ENCODE measurements around the gene MTCL1.

The MTCL1 gene

DNA sequence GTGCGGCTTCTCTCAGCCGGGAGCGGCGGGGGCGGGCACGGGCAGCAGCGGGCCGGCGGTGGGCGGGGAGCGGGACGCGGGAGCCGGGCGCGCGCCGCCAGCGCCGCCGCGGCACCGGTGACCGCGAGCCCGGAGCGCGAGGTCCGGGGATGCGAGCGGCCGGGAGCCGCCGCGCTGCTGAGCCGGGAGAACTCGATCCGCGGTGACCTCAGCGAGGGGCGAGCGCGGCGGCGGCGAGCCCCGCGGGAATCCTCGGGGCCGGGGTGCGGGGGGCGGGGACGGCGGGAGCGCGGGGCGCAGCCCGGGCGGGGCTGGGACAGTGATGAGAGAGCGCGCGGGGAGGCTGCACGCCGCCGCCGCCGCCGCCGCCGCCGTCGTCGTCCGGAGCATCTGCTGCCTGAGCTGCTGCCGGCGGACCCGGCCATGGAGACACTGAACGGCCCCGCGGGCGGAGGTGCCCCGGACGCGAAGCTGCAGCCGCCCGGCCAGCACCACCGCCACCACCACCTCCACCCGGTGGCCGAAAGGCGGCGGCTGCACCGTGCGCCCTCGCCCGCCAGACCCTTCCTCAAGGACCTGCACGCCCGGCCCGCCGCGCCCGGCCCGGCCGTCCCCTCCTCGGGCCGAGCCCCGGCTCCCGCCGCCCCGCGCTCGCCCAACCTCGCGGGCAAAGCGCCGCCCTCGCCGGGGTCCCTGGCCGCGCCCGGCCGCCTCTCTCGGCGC lies at the start of gene MTCL1:
TSS of gene MTCL1 (plus strand) at position 319 of the 723 bp plus-strand sequence. CDS start at position 424, 105 bp downstream.
- DNase-seq (ENCODE audit: low spot score) = peak; percentile 49

DNA sequence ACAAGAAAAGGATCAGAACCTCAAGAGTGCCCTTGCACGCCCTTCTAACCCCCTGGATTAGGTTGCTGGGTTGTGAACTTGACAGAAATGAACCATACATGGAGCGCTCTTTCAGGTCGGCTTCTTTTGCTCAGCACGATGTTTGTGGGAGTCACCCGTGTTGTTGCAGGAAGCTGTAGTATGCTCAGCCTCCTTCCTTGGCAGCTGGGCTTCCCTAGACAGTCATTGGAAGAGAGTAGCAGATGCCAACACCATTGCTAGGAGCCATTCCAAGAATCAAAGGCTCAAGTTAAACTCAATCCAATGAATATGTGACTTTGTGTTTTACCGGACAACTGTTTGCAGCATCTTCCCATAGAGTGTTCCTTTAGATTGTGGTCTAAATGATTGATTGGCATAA lies 49.1 kb upstream of the MTCL1 start:
- no peak for DNase-seq (ENCODE audit: low spot score)

DNA sequence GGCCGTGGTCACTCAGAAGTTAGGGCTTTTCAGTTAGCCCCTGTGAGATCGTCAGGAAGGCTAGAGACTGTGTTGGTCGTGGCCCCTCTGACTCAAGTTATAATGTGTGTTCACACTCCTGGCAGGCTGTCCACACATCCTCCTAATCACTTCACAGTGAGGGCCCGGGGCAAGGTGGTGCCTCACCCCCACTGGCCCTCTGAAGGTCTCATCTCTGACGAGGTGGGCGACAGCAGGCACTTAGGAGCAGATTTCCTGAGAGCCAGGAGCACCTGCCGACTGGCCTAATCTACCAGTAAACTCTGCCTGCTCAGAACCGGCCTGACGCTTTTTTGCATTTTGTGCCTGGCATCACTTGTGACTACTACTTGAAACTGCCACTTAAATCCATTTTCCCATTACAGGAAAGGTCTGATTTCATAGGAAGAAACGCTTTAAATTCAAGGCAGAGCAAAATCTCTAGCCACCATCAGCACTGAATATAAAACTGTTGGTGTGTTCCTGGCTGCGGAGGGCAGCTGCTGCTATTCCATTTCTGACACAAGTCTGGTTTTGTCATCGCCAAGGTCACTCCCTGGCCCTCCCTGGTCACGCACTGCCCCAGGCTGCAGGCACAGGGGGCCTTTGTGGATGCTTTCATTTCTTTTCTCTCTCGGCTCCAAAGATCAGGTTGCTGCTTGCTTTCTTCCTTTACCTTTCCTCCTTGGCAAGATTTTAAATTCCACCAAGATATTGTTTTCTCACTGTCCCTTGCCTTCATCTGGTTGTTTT lies 48.1 kb upstream of the MTCL1 start:
- DNase-seq (ENCODE audit: low spot score) = no peak

DNA sequence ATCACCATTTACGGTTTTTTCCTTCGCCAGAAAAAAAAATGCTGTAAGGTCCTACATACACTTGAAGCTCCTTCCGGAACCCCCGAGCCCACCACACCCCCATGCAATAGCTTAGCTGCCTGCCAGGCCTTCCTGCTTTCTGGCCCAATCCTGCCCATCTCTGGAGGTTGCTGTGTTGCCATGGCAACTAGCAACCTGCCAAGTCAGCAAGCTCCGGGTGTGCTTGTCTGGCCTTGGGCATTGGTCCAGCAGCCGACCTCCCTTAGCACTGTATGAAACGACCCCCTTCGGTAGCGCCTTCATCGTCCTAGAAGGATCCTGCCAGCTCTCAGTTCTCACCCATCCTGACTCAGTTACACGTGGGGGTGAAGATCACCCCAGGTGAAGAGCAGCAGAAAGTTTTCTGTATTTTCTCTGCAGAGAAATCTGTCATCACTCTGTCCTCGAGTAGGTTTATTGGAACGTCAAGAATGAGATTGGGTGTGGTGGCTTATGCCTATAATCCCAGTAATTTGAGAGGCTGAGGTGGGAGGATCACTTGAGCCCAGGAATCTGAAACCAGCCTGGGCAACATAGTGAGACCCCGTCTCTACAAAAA lies 47.4 kb upstream of the MTCL1 start:
- DNase-seq (ENCODE audit: low spot score) = no peak

DNA sequence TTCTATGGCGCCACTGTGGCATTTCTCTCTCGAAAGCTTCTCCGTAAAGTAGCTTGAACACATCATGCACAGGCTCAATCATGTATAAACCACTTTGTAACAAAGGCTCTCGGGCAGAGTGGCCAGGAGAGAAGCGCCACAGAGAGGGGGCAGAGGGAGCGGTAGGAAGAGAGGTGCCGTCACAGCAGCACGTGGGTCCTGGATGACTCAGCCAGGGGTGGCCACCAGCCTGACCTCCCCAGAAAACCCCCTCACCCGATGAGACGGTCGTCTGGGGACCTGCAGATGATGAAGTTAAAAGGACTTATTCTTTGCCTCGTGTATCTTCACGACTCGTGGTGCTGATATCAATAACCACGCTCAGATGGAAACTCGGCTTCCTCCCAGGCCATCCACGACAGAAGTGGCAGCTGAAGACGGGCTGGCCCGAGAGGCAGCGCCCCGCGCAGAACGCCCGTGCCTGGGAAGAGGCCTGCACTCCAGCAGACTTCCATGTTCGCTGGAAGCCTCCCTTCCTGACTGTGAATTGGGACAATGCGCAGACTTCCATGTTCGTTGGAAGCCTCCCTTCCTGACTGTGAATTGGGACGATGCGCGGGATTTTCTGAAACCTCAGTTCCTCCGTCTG lies 46.4 kb upstream of the MTCL1 start:
- DNase-seq (ENCODE audit: low spot score) = no peak

DNA sequence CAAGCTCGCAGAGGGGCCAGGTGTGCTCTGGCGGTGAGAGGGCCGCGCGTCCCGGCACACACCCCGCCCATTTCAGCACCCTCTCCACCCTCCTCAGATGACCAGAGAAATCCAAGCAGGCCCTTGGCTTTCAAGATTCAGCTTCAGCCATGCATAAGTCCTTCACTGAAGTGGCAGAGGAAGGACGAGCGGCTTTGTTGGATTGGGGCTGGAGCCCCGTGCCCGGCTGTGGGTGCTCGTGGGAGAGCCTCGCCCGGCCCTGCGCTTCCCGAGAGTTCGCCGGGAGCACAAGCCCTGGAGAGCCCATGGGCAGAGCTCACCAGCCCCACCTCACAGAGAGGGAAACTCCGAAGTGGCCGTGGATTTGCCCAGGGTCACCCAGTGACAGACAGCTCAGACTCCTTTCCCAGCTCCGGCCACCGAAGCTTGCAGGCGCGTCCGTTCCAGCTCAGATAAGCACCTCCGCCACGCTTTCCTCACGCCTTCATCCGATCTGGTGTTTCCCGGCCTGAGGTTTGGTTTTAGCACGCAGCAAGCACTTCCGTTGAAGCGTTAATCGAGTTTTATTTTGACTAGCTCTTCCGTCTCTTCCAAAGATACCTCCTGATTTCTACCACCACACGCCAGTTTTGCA lies 45.6 kb upstream of the MTCL1 start:
- DNase-seq (ENCODE audit: low spot score) = no peak

DNA sequence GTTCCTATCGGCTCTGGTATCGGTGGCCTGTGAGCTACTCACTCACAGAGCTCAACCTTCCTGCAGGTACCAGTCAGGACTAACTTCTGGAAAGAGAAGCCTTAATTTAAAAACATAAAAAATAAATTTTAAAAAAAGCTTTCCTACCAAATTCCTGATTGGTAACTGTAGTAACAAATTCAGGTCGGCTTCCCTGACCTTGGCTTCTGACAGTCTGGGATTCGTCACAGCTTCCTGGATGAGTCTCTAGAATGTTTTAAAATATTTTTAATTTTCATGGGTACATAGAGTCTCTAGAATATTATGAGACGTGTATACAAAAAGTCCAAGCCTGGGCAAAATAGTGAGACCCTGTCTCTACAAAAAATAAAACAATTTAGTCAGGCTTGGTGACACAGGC lies 45.0 kb upstream of the MTCL1 start:
- DNase-seq (ENCODE audit: low spot score) = no peak

DNA sequence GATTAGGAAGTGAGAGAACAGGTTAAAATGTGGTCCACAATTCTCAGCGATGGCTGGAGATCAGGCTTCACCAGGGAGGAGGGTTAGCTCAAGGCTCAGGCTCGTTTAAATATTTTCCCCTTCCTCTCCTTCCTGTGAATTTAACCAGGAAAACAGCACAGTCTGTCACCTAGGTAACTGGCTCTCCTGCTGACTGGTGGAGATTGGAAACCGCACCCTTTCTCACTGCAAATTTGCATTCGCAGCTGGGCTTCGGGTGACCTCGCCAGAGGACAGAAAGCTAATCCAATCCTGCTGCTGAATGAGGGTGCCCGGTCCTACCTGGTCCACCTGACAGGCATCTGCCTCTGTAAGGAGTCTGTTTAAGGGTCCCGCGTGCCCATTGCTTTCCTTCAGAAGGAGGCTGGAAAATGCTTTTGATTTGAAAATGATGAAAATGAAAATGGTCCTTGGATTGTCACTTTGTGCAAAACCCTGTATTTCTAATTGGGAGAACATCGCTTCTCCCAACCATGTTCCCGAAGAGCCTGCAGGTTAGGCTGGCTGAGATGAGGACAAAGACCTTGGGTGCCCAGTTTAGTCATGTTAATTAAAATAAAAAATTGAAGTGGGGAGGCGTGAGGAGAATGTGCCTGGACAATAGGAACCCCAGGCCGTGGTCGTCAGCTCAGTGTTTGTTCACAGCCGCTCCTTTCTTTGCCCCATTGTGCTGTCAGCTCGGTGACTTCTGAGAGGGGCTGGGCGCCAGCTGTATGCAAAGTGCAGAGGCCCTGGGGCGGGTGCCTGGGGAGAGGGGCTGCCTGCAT lies 43.4 kb upstream of the MTCL1 start:
- no peak for DNase-seq (ENCODE audit: low spot score)

DNA sequence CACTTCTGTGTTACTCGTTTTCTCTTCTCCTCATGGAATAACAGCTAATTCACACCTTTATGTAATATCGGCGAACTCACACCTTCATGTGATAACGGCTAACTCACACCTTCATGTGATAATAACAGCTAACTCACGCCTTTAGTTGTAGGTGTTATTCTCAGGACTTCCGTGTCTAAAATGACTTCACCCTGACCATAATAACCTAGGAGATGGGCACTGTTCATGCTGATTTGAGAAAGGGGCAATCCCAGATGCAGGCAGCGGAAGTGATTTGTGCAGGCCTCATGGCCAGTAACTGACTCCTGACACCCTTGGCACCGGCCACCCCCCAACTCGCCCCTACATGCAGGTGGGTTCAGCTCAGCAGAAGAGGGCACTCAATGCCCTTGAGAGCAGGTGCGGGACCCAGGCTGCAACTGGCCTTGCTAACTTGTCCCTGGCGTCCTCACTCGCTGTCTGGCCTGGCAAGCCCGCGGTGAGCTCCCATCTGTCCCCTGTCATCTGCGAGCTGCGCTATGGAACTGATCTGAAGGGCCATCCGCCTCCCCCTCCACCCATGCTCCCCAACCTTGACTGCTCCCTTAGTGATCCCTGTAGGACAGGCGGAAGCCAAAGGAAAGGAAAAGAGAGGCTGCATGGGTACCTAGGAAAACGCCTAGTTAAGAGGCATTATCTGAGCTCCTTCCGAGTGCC lies 42.6 kb upstream of the MTCL1 start:
- no peak for DNase-seq (ENCODE audit: low spot score)

DNA sequence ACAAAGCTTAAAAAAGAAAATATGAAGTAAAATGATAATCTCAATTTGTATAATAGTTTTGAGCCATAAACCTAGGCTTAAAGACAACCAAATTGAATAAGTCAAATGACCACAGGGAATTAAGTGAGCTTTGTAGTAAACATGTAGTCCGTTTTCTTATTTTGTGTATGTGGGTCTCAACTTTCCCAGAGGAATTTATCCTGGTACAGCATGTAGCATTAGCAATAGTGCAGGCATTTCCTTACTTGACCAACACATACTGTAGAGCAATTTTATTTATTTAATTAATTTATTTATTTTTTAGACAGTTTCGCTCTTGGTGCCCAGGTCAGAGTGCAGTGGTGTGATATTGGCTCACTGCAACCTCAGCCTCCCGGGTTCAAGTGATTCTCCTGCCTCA lies 37.5 kb upstream of the MTCL1 start:
- DNase-seq (ENCODE audit: low spot score) = no peak

DNA sequence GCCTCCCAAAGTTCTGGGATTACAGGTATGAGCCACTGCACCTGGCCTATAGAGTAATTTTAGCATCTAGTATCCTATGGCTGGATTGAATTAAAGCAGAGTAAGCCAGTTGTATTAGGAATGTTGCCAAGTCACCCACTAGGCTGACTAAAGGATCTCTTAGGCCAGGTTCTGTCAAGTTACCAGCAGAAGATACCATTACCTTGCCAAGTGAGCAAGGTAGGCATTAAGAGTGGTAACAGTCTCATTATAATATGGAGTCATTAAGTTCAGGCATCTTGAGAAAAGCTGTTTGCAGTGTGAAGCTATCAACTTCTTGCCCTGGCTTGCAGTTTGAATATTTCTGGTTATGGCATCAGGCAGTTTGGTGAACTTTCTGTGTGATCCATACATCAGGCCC lies 37.0 kb upstream of the MTCL1 start:
- no peak for DNase-seq (ENCODE audit: low spot score)

DNA sequence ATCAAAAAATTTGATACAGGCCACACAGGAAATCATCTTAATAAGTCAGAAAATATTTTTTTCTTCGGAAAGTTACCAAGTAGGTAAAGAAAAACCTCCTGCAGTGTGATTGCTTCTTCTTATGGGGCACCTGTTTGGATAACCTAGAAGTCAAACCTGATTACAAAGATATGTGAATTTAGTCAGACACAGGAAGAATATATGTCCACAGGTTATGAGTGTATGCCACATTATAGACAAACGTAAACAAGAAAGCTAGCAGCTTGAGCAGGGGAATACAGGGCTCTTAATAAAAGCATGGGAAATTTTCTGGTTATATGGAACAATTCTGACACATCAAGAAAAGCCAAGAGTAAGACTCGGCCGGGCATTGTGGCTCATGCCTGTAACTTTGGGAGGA lies 35.8 kb upstream of the MTCL1 start:
- no peak for DNase-seq (ENCODE audit: low spot score)

DNA sequence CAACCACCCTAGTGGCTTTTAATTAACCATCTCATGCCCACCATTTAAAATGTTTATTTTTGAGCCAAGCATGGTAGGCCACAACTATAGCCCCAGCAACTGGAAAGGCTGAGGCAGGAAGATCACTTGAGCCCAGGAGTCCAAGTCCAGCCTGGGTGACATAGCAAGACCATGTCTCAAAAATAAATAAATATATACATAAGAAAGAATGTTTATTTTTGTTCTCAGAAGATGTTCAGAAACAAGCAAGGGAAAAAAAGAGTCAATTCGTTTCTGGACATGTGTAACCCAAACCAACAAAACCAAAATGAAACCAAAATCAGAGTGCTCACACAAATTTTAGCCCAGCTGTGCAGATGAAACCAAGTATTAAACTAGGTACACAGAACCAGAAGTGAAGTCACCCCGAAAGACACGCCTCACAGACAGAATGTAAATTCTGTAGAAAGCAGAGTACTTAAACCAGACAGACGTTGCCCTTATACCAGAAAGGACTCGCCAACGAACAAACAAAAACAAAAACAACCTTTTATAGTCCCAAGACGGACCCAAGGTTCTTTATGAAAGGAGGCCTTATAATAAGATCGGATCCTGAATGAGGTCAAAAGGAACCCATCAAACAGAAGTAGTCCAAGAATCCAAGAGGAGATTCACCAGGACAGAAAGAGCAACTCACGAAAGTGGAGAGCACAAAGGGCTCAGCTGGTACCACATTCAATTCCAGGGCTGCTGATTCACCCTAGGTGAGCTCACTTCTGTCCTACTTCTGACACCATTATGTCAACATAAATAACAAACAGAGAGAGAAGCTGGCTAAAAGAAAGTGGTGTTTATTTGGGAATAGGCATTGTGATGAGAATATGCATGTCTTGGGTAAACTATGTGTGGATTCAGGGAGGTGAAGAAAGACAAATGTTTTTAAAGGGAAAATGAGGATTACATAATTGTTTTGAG lies 31.8 kb upstream of the MTCL1 start:
- no peak for DNase-seq (ENCODE audit: low spot score)

DNA sequence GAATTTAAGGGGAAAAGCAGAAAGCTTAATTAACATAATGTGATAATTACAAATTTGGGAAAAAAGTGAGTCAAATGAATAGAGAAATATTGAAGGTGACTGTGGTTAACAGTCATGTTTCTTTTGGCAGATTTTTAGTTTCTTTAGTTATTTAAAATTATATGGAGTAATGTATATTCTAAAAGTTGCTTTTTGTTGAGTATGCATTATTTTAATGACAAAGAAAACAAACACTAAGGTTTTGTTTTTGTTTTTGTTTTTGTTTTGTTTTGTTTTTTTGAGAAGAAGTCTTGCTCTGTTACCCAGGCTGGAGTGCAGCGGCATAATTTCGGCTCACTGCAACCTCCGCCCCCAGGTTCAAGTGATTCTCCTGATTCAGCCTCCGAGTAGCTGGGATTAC lies 30.3 kb upstream of the MTCL1 start:
- no peak for DNase-seq (ENCODE audit: low spot score)

DNA sequence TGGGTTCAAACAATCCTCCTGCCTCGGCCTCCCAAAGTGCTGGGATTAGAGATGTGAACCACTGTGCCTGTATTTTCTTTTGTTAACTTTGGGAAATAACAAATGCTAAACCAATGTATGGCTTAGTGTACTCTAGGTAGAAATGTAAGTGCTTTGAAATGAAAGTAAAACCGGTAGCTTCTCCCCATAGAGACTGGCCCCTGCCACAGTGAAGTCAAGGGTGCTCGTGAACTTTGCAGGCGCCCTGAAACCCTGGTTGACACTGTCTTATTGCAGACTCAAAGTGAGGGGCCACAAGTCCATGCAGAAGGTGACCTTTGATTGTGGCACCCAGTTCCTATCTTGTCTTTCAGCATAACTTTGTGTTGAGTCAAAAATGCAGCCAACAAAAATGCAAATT lies 24.2 kb upstream of the MTCL1 start:
- DNase-seq (ENCODE audit: low spot score) = no peak

DNA sequence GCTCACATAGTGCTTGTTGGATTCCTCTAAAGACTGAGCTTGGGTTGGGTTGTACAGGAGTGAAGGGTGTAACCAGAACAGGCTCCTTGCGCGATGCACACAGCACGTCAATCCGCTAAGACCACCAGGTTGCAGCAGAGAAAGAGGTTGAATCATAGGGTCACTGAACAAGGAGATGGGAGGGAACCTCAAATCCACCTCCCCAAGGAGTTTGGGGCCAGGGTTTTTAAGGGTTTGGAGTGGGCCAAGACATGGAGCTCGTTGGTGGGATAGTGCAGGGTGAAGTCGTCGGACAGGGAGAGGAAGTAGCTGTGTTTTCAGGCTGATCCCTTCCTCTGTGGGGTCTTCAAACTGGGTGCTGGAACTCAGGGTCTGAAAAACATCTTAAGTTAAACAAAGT lies 20.8 kb upstream of the MTCL1 start:
- no peak for DNase-seq (ENCODE audit: low spot score)

DNA sequence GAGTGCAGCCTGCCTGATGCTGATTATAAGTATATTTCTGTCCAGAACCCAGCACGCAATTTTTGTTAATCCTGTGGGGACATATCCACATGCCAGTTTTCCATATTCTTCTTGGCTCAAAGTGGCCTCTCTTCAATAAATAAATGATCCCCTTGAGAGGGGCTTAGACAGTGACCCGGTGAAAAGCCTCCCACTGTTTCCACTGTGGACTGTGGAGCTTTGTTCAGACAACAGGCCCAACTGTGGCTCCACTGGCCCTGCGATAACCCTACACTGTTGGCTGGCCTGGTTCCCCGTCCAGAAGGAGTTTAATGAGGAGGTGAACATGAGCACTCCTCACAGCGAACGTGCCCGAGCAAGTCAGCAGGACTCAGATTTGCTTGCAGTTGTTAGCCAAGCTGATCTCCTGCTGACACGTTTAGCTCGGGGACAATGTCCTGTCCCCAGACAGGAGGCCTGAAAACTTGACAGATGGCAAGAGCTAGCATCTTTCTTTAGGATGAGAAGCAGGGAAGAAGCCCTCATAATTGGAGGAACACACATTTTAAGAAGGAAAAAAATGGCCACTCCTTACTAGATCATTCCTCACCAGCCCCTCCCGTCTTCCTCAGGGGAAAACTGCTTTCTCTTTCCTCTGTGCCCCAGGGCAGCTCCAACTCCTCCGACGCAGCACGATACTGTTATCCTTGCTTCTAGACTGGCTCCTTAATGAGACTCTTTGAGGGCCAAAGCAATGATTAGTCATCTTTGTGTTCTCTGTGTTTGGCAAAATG lies 20.0 kb upstream of the MTCL1 start:
- no peak for DNase-seq (ENCODE audit: low spot score)

DNA sequence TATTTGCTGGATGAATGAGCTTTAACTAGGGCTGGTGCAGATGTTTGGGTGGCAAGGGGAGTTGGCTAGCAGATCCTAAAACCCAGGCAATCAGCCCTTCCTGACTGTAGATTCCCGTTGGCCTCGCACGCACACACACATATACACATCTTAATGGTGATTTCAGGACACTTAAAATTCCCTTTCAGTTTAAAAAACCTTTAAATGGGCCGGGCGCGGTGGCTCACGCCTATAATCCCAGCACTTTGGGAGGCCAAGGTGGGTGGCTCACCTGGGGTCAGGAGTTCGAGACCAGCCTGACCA lies 19.5 kb upstream of the MTCL1 start:
- DNase-seq (ENCODE audit: low spot score) = no peak

DNA sequence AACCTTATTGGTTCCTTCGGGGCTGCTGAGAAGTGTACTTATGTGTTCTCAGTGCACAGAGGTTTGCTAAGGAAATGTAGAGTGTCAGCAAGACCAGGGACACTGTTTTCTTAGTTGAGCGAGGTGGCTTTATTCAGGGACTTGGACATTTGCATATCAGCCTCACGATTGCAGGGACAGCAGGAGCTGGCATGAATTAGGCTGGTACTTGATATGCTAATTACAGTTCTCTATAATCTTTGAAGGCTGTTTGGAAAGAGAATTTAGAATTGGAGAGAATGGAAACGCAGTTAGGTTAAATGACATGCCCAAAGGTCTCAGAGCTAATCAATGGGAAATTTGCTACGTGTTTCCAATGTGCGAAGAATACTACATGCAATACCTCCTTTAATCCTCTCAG lies 18.7 kb upstream of the MTCL1 start:
- no peak for DNase-seq (ENCODE audit: low spot score)

Data from globus pallidus (tissue), 1 donor.